Mucosa of descending colon (tissue), 3 donors: Measurements from ENCODE around the gene COL24A1. TPM values are rescaled to one million over a fixed set of nuclear protein-coding genes. Genes with fewer than 3 reads are reported as not detected.

Experiments
- ATAC-seq: fragments of 200-7000 bp; cut with Tn5 transposase; one replicate; pipeline ENCODE4 v1.9.1; 2020; ENCODE audit warnings: mild to moderate bottlenecking, moderate library complexity
- DNase-seq, 3 donors: peaks; one replicate each; pipeline ENCODE4 v3.0.0-alpha.2; 2020
- H3K36me3 ChIP-seq: fragments of 200-600 bp; one replicate; pipeline ENCODE4 v1.8.0; 2021; ENCODE audit warnings: low read depth, mild to moderate bottlenecking
- H3K4me1 ChIP-seq: fragments of 200-600 bp; one replicate; pipeline ENCODE4 v1.8.0; 2021; ENCODE audit warnings: low read depth, mild to moderate bottlenecking
- H3K4me3 ChIP-seq: fragments of 200-600 bp; one replicate; pipeline ENCODE4 v1.8.0; 2021; ENCODE audit warnings: mild to moderate bottlenecking
- H3K9me3 ChIP-seq: fragments of 200-600 bp; one replicate; pipeline ENCODE4 v1.8.0; 2021; ENCODE audit warnings: mild to moderate bottlenecking
- intact Hi-C, 2 donors: fragments of 100-400 bp; cut with DNase I in 1 of 2; cut with micrococcal nuclease in 1 of 2; formaldehyde crosslinking; loops; one replicate each; pipeline versions ENCODE4 v1.11.0 to v1.11.1; 2022; cut with DNase I, micrococcal nuclease
- total RNA-seq, 3 donors: library from RNA; stranded (reverse); fragmentation: NEBNext Ultra II Directional in 2 of 3; extraction: Animal tissue kit (Norgen Biotek cat#: 25700) in 2 of 3; gene quantifications; one replicate each; pipeline versions ENCODE4 v1.2.1 to v1.2.4, GENCODE V29; 2021 to 2023
- TF ChIP-seq, protein P1 (sequence below): fragments of 200-600 bp; IDR thresholded peaks from one replicate; pipeline ENCODE4 v1.8.0; 2022; ENCODE audit warnings: antibody characterized with exemption, mild to moderate bottlenecking
- donor health status: DM: no; HTN: no; CAD: no; lungs with moderate emphysema.
- donor health status: DM: no; HTN: no; CAD: no.
- donor health status: DM: no; HTN: yes; CAD: no.

Gene COL24A1
- total RNA-seq, 3 donors from 2014 or later = 0.41 to 6.2 (median 1.1) TPM

DNA sequence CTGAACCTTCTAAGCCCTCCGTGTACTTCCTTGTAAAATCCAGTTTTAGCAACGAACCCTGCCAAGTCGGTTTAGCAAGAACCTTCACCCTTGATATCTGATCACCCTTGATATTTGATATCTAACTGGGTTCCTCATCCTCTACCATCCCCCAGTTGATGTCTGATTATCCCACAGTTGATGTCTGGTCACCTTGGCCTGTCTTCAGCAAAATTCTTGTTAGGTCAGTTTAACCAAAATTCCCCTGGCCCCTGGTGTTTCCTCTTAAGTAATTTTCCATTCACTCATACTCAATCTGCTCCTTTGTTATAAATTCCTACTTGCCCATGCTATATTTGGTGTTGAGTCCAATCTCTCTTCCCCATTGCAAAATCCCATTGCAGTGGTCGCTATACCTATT lies 333.9 kb downstream of the COL24A1 start:
- Histone ChIP-seq H3K4me3 (no peak overlapping the region), H3K4me1 (no peaks in the 10 kb centered on the region), H3K9me3 (no peaks in the 10 kb centered on the region), H3K36me3 (no peaks in the 10 kb centered on the region)
- DNase-seq (no peak), ATAC-seq (no peak)
- intact Hi-C loops = no loop called here
- TF ChIP-seq, protein P1, sequence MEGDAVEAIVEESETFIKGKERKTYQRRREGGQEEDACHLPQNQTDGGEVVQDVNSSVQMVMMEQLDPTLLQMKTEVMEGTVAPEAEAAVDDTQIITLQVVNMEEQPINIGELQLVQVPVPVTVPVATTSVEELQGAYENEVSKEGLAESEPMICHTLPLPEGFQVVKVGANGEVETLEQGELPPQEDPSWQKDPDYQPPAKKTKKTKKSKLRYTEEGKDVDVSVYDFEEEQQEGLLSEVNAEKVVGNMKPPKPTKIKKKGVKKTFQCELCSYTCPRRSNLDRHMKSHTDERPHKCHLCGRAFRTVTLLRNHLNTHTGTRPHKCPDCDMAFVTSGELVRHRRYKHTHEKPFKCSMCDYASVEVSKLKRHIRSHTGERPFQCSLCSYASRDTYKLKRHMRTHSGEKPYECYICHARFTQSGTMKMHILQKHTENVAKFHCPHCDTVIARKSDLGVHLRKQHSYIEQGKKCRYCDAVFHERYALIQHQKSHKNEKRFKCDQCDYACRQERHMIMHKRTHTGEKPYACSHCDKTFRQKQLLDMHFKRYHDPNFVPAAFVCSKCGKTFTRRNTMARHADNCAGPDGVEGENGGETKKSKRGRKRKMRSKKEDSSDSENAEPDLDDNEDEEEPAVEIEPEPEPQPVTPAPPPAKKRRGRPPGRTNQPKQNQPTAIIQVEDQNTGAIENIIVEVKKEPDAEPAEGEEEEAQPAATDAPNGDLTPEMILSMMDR = no peak

DNA sequence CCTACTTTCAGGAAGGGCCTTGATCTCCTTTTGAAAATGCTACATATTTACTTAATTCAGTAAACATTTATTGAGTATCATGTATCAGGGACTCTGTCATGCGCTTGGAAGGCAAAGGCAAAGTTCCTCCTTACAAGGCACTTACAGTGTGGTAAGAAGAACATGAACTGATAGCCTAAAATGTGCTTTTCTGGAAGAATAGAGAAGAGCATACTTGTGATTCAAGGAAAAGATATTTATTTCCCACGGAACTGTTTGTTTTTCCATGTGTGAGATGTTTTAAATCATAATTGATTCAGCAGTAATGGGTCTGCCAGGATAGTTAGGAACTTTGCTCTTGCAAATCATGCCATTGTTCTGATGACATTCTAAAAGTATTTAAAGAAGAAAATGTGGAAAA lies 338.2 kb downstream of the COL24A1 start:
- Histone ChIP-seq H3K36me3 (no peaks in the 10 kb centered on the region), H3K4me3 (no peak overlapping the region), H3K4me1 (no peaks in the 10 kb centered on the region), H3K9me3 (no peaks in the 10 kb centered on the region)
- TF ChIP-seq, protein P1 = no peak
- DNase-seq (no peak), ATAC-seq (no peak)
- intact Hi-C loops = no loop called here

DNA sequence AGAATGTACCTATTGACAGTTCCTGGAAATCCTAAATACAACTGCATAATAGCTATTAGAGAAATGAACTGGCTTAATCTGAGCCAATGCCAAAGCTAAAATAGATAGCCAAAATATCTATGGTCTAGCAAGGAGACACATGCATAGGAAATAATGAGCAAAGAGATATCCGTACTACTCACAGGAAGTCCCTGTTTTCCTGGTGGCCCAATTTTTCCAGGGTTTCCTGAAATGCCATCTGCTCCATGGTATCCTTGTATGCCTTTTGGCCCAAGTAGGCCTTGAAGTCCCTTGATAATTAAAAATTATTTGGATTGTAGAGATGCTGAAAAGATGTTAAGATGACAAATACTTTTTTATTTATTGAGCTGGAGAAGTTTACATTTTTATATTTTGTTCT lies 340.0 kb downstream of the COL24A1 start:
- Histone ChIP-seq H3K9me3 (no peaks in the 10 kb centered on the region), H3K36me3 (no peaks in the 10 kb centered on the region), H3K4me3 (no peak overlapping the region), H3K4me1 (no peaks in the 10 kb centered on the region)
- intact Hi-C loops = no loop called here
- no peak for DNase-seq
- TF ChIP-seq, protein P1 = no peak
- ATAC-seq = no peak

- intact Hi-C loops = no loop called here
- ATAC-seq (no peak), DNase-seq (no peak)
- Histone ChIP-seq H3K9me3 (no peaks in the 10 kb centered on the region), H3K36me3 (no peaks in the 10 kb centered on the region), H3K4me3 (no peak overlapping the region), H3K4me1 (no peaks in the 10 kb centered on the region)
- TF ChIP-seq, protein P1 = no peak
Observed at GRCh38 chr1:85815906-85816305, 340.7 kb downstream of the COL24A1 start.

GRCh38 chr1:85806236-85806965 lies 350.2 kb downstream of the COL24A1 start:
- DNase-seq (no peak), ATAC-seq (no peak)
- intact Hi-C loops = no loop called here
- no peaks in the 10 kb centered on the region for H3K36me3 ChIP-seq
- no peak overlapping the region for H3K4me3 ChIP-seq
- TF ChIP-seq, protein P1 = no peak
- peaks cover 4% of the 10 kb centered on the region for H3K9me3 ChIP-seq
- H3K4me1 ChIP-seq = no peaks in the 10 kb centered on the region
